Ascending aorta (tissue), 2 donors: ENCODE results near the gene AQP6. TPM values are rescaled to one million over a fixed set of nuclear protein-coding genes. Genes with fewer than 3 reads are reported as not detected.

Experiments
- DNase-seq, 2 donors: peaks; one replicate each; pipeline ENCODE4 v3.0.0-alpha.2; 2019; ENCODE audit warnings: low spot score in 2 of 2
- H3K27ac ChIP-seq, 2 donors: fragments of 200-600 bp; sonication (generic); one replicate each; pipeline ENCODE4 v1.5.1; 2016 to 2017; ENCODE audit warnings: mild to moderate bottlenecking in 1 of 2
- H3K27me3 ChIP-seq: fragments of 200-600 bp; sonication (generic); one replicate; pipeline ENCODE4 v1.5.1; 2017
- H3K36me3 ChIP-seq, 2 donors: fragments of 200-600 bp; sonication (generic); one replicate each; pipeline ENCODE4 v1.5.1; 2016
- H3K4me1 ChIP-seq, 2 donors: fragments of 200-600 bp; sonication (generic); one replicate each; pipeline ENCODE4 v1.5.1; 2016 to 2017; ENCODE audit warnings: mild to moderate bottlenecking in 1 of 2
- H3K4me3 ChIP-seq, 2 donors: fragments of 200-600 bp; sonication (generic); one replicate each; pipeline ENCODE4 v1.5.1; 2016 to 2017; ENCODE audit warnings: mild to moderate bottlenecking in 1 of 2
- H3K9me3 ChIP-seq, 2 donors: fragments of 200-600 bp; sonication (generic); one replicate each; pipeline ENCODE4 v1.5.1; 2016
- CTCF ChIP-seq, 3 experiments: fragments of 200-600 bp in 2 of 3; fragments of 450-650 bp in 1 of 3; sonication (generic) in 2 of 3; IDR thresholded peaks; one replicate each; pipeline ENCODE4 v1.5.1; 2016 to 2019; ENCODE audit warnings: antibody characterized with exemption in 3 of 3, mild to moderate bottlenecking in 1 of 3, moderate library complexity in 1 of 3
- intact Hi-C: fragments of 100-400 bp; cut with DNase I; formaldehyde crosslinking; loops from one replicate; pipeline ENCODE4 v1.15.1; 2023
- total RNA-seq: library from RNA; depleted of rRNA; stranded (reverse); fragments of >200 nt; gene quantifications from one replicate; pipeline ENCODE4 v1.1.0, GENCODE V29; 2016

Gene AQP6
- total RNA-seq, 1 donor from 2014 or later = not detected

GRCh38 chr12:50016501-50017475 lies 44.0 kb downstream of the AQP6 start:
- peak in 1 of 2 donors; percentile 85 for DNase-seq
- intact Hi-C loops = no loop called here

GRCh38 chr12:50017641-50018040 lies 44.9 kb downstream of the AQP6 start:
- Histone ChIP-seq H3K36me3 (no peaks in the 10 kb centered on the region), H3K9me3 (no peaks in the 10 kb centered on the region), H3K27me3 (no peaks in the 10 kb centered on the region), H3K4me3 (no peak overlapping the region), H3K4me1 (peaks cover 0 to 3% of the 10 kb centered on the region in 2 donors), H3K27ac (peak overlapping the region in 1 of 2 donors; percentile 22)
- intact Hi-C loops = no loop called here
- DNase-seq = no peak
- no peak for TF ChIP-seq CTCF (IDR thresholded peaks at IDR 0.05)

More at GRCh38 chr12:50016501-50017475, 44.0 kb downstream of the AQP6 start:
- H3K4me3 ChIP-seq = no peak overlapping the region
- TF ChIP-seq CTCF (IDR thresholded peaks at IDR 0.05) = no peak
- peaks cover 0 to 3% of the 10 kb centered on the region in 2 donors for H3K4me1 ChIP-seq
- no peaks in the 10 kb centered on the region for H3K27me3 ChIP-seq
- H3K36me3 ChIP-seq = no peaks in the 10 kb centered on the region
- H3K27ac ChIP-seq = peak overlapping the region in 1 of 2 donors; percentile 22
- no peaks in the 10 kb centered on the region for H3K9me3 ChIP-seq

GRCh38 chr12:50018154-50018553 lies 45.4 kb downstream of the AQP6 start:
- Histone ChIP-seq H3K9me3 (no peaks in the 10 kb centered on the region), H3K36me3 (no peaks in the 10 kb centered on the region), H3K27ac (no peak overlapping the region), H3K27me3 (no peaks in the 10 kb centered on the region), H3K4me3 (no peak overlapping the region), H3K4me1 (peaks cover 0 to 3% of the 10 kb centered on the region in 2 donors)
- TF ChIP-seq CTCF (IDR thresholded peaks at IDR 0.05) = no peak
- no peak for DNase-seq
- intact Hi-C loops = no loop called here

GRCh38 chr12:50018968-50019367 lies 46.2 kb downstream of the AQP6 start:
- no peak for TF ChIP-seq CTCF (IDR thresholded peaks at IDR 0.05)
- Histone ChIP-seq H3K4me3 (no peak overlapping the region), H3K9me3 (no peaks in the 10 kb centered on the region), H3K27me3 (no peaks in the 10 kb centered on the region), H3K27ac (no peak overlapping the region), H3K4me1 (peaks cover 0 to 3% of the 10 kb centered on the region in 2 donors), H3K36me3 (no peaks in the 10 kb centered on the region)
- intact Hi-C loops = no loop called here
- no peak for DNase-seq

- TF ChIP-seq CTCF (IDR thresholded peaks at IDR 0.05) = no peak
- Histone ChIP-seq H3K27me3 (no peaks in the 10 kb centered on the region), H3K36me3 (no peaks in the 10 kb centered on the region), H3K27ac (no peak overlapping the region), H3K4me1 (peaks cover 0 to 3% of the 10 kb centered on the region in 2 donors), H3K9me3 (no peaks in the 10 kb centered on the region), H3K4me3 (no peak overlapping the region)
- DNase-seq = no peak
- intact Hi-C loops = no loop called here
Observed at GRCh38 chr12:50019524-50019923, 46.8 kb downstream of the AQP6 start.
